ENCODE measurements around the gene ARTN.

GRCh38 chr1:43945674-43946235 lies 12.2 kb downstream of the ARTN start:
- TF ChIP-seq POLR2A (IDR thresholded peaks at IDR 0.05; ENCODE audit: low read depth, low read length) = no peak
- TF ChIP-seq POLR2AphosphoS5 (IDR thresholded peaks at IDR 0.05; ENCODE audit: low read depth, low read length) = no peak

Measured in GM12892 (cell line).